Smooth muscle cell (in vitro differentiated cells): Measurements from ENCODE around the gene TP53I11. TPM values are rescaled to one million over a fixed set of nuclear protein-coding genes. Genes with fewer than 3 reads are reported as not detected.

Experiments
- DNase-seq: peaks from one replicate; lab custom pipeline; 2025; ENCODE audit not compliant: unreplicated experiment; lab: John Stamatoyannopoulos, UW
- H2AFZ ChIP-seq: fragments of 200-600 bp; sonication (generic); 2 replicates; pipeline ENCODE4 v1.6.0; 2016; ENCODE audit warnings: antibody characterized with exemption, low read depth, mild to moderate bottlenecking
- H3F3A ChIP-seq: fragments of 200-600 bp; sonication (generic); 2 replicates; pipeline ENCODE4 v1.6.0; 2017; ENCODE audit warnings: antibody characterized with exemption, low read depth
- H3K27ac ChIP-seq: fragments of 200-600 bp; sonication (generic); 2 replicates; pipeline ENCODE4 v1.5.1; 2016; ENCODE audit warnings: low read depth, mild to moderate bottlenecking
- H3K27me3 ChIP-seq: fragments of 200-600 bp; sonication (generic); 2 replicates; pipeline ENCODE4 v1.6.1; 2016; ENCODE audit warnings: low read depth, mild to moderate bottlenecking
- H3K36me3 ChIP-seq: fragments of 200-600 bp; sonication (generic); 2 replicates; pipeline ENCODE4 v1.5.1; 2016; ENCODE audit warnings: low read depth
- H3K4me1 ChIP-seq: fragments of 200-600 bp; sonication (generic); 2 replicates; pipeline ENCODE4 v1.5.1; 2016; ENCODE audit warnings: low read depth
- H3K4me2 ChIP-seq: fragments of 200-600 bp; sonication (generic); 2 replicates; pipeline ENCODE4 v1.6.0; 2016; ENCODE audit warnings: mild to moderate bottlenecking
- H3K4me3 ChIP-seq: fragments of 200-600 bp; sonication (generic); 2 replicates; pipeline ENCODE4 v1.5.1; 2016; ENCODE audit warnings: mild to moderate bottlenecking
- H3K79me2 ChIP-seq: fragments of 200-600 bp; sonication (generic); 2 replicates; pipeline ENCODE4 v1.6.0; 2016; ENCODE audit warnings: low read depth, mild to moderate bottlenecking
- H3K9ac ChIP-seq: fragments of 200-600 bp; sonication (generic); 2 replicates; pipeline ENCODE4 v1.6.0; 2016; ENCODE audit warnings: low read depth
- H3K9me3 ChIP-seq: fragments of 200-600 bp; sonication (generic); replicated peaks from 2 replicates; pipeline ENCODE4 v1.5.1; 2016; ENCODE audit warnings: low read depth
- H4K20me1 ChIP-seq: fragments of 200-600 bp; sonication (generic); 2 replicates; pipeline ENCODE4 v1.6.0; 2016; ENCODE audit warnings: low read depth
- WGBS: methylation state at CpG from one replicate; pipeline ENCODE4 v1.1.7; 2016; ENCODE audit warnings: low lambda C conversion rate; 5-methylcytosine and 5-hydroxymethylcytosine counted together
- polyA plus RNA-seq: library from polyadenylated mRNA; unstranded; fragments of >200 nt; fragmentation: Nextera tagmentation; extraction: Ambion mirVana; gene quantifications from 2 replicates; pipeline ENCODE4 v1.2.1, GENCODE V29; 2016
- total RNA-seq: library from RNA; depleted of rRNA; stranded (reverse); fragments of >200 nt; gene quantifications from 2 replicates; pipeline ENCODE4 v1.2.3, GENCODE V29; 2014
- TF ChIP-seq, protein P1 (sequence below): fragments of 200-600 bp; sonication (generic); IDR thresholded peaks from 2 replicates; pipeline ENCODE4 v1.5.1; 2017; ENCODE audit warnings: borderline replicate concordance, mild to moderate bottlenecking, antibody characterized with exemption; ENCODE audit not compliant: insufficient read depth, poor library complexity, severe bottlenecking

Gene TP53I11
- total and polyA plus RNA-seq, 2 experiments from 2014 or later: 14.2 to 61.2 TPM

DNA sequence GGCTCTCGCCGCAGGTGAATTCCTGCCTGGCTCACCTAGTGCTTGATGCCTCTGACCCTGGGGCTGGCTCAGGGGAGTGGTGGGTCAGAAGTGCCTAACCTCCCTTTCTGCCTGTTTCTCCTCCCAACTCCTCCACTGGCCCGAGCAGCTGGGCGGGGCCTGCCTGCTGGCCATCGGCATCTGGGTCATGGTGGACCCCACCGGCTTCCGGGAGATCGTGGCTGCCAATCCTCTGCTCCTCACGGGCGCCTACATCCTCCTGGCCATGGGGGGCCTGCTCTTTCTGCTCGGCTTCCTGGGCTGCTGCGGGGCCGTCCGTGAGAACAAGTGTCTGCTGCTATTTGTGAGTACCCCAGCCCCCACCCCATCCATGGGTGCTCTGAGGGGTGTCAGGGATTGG lies 41.1 kb downstream of the TP53I11 start:
- 95% methylated on average over 14 of the region's 14 CpGs for WGBS
- Histone ChIP-seq H3K79me2 (no peaks in the 10 kb centered on the region), H3K9me3 (no peaks in the 10 kb centered on the region), H3K36me3 (no peaks in the 10 kb centered on the region), H3K4me3 (no peak overlapping the region), H3K27me3 (no peaks in the 10 kb centered on the region), H3K27ac (no peak overlapping the region), H4K20me1 (no peaks in the 10 kb centered on the region), H3K9ac (no peak overlapping the region), H3K4me2 (no peak overlapping the region), H3K4me1 (peaks cover 10% of the 10 kb centered on the region), H3F3A (no peaks in the 10 kb centered on the region), H2AFZ (no peak overlapping the region)
- TF ChIP-seq, protein P1, sequence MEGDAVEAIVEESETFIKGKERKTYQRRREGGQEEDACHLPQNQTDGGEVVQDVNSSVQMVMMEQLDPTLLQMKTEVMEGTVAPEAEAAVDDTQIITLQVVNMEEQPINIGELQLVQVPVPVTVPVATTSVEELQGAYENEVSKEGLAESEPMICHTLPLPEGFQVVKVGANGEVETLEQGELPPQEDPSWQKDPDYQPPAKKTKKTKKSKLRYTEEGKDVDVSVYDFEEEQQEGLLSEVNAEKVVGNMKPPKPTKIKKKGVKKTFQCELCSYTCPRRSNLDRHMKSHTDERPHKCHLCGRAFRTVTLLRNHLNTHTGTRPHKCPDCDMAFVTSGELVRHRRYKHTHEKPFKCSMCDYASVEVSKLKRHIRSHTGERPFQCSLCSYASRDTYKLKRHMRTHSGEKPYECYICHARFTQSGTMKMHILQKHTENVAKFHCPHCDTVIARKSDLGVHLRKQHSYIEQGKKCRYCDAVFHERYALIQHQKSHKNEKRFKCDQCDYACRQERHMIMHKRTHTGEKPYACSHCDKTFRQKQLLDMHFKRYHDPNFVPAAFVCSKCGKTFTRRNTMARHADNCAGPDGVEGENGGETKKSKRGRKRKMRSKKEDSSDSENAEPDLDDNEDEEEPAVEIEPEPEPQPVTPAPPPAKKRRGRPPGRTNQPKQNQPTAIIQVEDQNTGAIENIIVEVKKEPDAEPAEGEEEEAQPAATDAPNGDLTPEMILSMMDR: no peak
- no peak for DNase-seq

DNA sequence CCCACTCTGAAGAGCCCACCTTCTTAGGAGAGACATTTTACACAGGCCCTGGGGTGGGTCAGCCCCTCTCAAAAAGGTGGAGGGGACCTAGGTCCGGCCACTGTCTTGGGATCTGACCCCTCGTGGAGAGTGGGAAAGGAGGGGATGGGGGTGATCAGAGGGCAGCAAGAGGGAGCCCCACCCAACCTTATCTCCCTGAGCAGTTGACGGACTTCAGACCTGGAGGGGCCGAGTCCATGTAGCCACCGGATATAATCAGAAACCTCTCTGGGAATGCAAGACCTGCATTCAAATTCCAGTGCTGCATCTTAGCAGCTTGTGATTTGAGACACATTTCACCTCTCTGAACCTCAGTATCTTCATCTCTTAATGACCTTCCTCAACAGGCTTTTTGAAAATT lies 44.0 kb downstream of the TP53I11 start:
- TF ChIP-seq, protein P1: no peak
- H3K4me1 ChIP-seq: peaks cover 3% of the 10 kb centered on the region
- no peaks in the 10 kb centered on the region for H3K79me2 ChIP-seq
- H3K36me3 ChIP-seq: no peaks in the 10 kb centered on the region
- no peak overlapping the region for H2AFZ ChIP-seq
- WGBS: 74% methylated on average over 5 of the region's 5 CpGs
- H3K27ac ChIP-seq: no peak overlapping the region
- no peak overlapping the region for H3K4me3 ChIP-seq
- H3K9me3 ChIP-seq: no peaks in the 10 kb centered on the region
- H3F3A ChIP-seq: no peaks in the 10 kb centered on the region
- H4K20me1 ChIP-seq: no peaks in the 10 kb centered on the region
- DNase-seq: no peak
- H3K9ac ChIP-seq: no peak overlapping the region
- no peak overlapping the region for H3K4me2 ChIP-seq
- H3K27me3 ChIP-seq: no peaks in the 10 kb centered on the region

DNA sequence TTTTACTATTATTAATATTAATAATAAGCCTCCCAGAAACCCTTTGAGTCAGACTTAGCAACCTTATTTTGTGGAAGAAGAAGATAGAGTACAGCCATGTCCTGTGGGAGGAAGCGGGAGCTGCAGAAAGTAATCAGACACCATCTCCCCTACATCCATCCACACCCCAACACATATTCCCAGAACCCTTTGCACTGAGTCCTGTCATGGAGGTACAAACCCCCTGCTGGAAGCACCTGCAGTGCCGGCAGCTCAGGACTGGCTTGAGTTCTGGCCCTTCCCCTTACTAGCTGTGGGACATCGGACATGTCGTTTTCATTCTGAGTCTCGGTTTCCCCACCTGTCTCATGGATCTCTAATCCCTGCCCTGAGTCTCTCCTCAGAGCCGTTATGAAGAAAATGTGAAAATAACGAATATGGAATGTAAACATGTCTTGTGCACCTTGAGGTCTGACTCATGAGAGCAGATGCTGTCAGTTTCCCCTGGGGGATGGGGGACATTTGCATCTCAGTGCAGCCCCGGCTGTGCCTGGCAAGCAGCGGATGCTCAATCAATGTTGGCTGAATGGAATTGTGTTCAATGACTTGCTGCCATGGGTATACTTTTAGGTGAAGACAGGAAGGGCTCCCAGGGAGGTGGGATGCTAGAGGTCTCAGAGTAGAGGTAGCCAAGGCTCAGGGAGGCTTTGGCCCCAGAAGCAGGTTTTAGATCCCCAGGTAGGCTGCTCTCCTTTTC lies 45.4 kb downstream of the TP53I11 start:
- Histone ChIP-seq H2AFZ (no peak overlapping the region), H3K4me2 (no peak overlapping the region), H3K79me2 (no peaks in the 10 kb centered on the region), H3K27ac (no peak overlapping the region), H3K4me3 (no peak overlapping the region), H3K9me3 (no peaks in the 10 kb centered on the region), H3K27me3 (no peaks in the 10 kb centered on the region), H3K4me1 (no peaks in the 10 kb centered on the region), H3K36me3 (no peaks in the 10 kb centered on the region), H3K9ac (no peak overlapping the region), H4K20me1 (no peaks in the 10 kb centered on the region), H3F3A (no peaks in the 10 kb centered on the region)
- no peak for DNase-seq
- 77% methylated on average over 9 of the region's 9 CpGs for WGBS
- TF ChIP-seq, protein P1: no peak
